T-helper 1 cell treated with Interleukin-12 subunit alpha and Interleukin-12 subunit beta and Interleukin-4 antibody, amounts not matched to agents 30 ng/mL and 1 ng/mL, for 36 hours (primary cell): Measurements from ENCODE around the gene ZNF80. TPM values are rescaled to one million over a fixed set of nuclear protein-coding genes. Genes with fewer than 3 reads are reported as not detected.

ENCODE experiments used
- total RNA-seq: library from RNA; stranded (reverse); gene quantifications from 2 replicates; pipeline ENCODE4 v1.2.3, GENCODE V29; 2022

Gene ZNF80
- total RNA-seq, 1 donor from 2014 or later: 0.32 TPM

Other genes with a start within 250 kb of the ZNF80 start
- 2.6 and 3.6 TPM in 2 replicates for gene CCDC191, start 181.1 kb downstream of the ZNF80 start, total RNA-seq
- gene QTRT2, start 180.8 kb downstream of the ZNF80 start, total RNA-seq: 32.9 and 36.5 TPM in 2 replicates
- gene DRD3, start 58.5 kb downstream of the ZNF80 start, total RNA-seq: not detected in 2 replicates
- gene TIGIT, start 56.5 kb upstream of the ZNF80 start, total RNA-seq: 2.8 and 3.6 TPM in 2 replicates